ENCODE results near the gene ITPR2.

GRCh38 chr12:26292596-26292995, 540.4 kb downstream of the ITPR2 start:
- no peak for TF ChIP-seq POLR2A (IDR thresholded peaks at IDR 0.05; ENCODE audit: low read depth, low read length)
- no peak for TF ChIP-seq TAF1 (IDR thresholded peaks at IDR 0.05; ENCODE audit: borderline replicate concordance, low read depth, low read length)

All from GM12892 (cell line).